Mesenchymal stem cell (in vitro differentiated cells and primary cell): Measurements from ENCODE around the gene GNAO1.

ENCODE experiments used
- DNase-seq: peaks from one replicate; pipeline ENCODE4 v3.0.0-alpha.2; 2013
- H2AFZ ChIP-seq: one replicate; pipeline ENCODE4 v1.6.1; 2013; ENCODE audit warnings: low read depth, mild to moderate bottlenecking, control low read depth, inconsistent platforms, low read length, moderate library complexity
- H2AK5ac ChIP-seq: 2 replicates; pipeline ENCODE4 v1.6.1; 2013; ENCODE audit warnings: low read length, moderate library complexity, mild to moderate bottlenecking, inconsistent platforms; ENCODE audit not compliant: severe bottlenecking
- H2BK120ac ChIP-seq: one replicate; pipeline ENCODE4 v1.6.1; 2013; ENCODE audit warnings: low read depth, mild to moderate bottlenecking, inconsistent platforms, low read length, moderate library complexity
- H2BK12ac ChIP-seq, 2 experiments: one replicate each; pipeline ENCODE4 v1.6.1; 2013; ENCODE audit warnings: inconsistent platforms in 2 of 2, low read length in 2 of 2, mild to moderate bottlenecking in 2 of 2, moderate library complexity in 2 of 2, control low read depth in 1 of 2
- H2BK15ac ChIP-seq: one replicate; pipeline ENCODE4 v1.6.1; 2013; ENCODE audit warnings: mild to moderate bottlenecking, low read depth, inconsistent platforms; ENCODE audit not compliant: poor library complexity, severe bottlenecking
- H2BK5ac ChIP-seq: 2 replicates; pipeline ENCODE4 v1.6.1; 2013; ENCODE audit warnings: low read depth, mild to moderate bottlenecking, low read length, control low read depth, inconsistent platforms; ENCODE audit not compliant: poor library complexity, severe bottlenecking
- H3K14ac ChIP-seq, 2 experiments: one replicate each; pipeline ENCODE4 v1.6.1; 2013; ENCODE audit warnings: inconsistent platforms in 2 of 2, low read length in 2 of 2, control low read depth in 1 of 2, mild to moderate bottlenecking in 1 of 2, moderate library complexity in 1 of 2
- H3K18ac ChIP-seq, 2 experiments: one replicate each; pipeline ENCODE4 v1.6.1; 2013; ENCODE audit warnings: inconsistent platforms in 2 of 2, low read length in 2 of 2, control low read depth in 1 of 2, low read depth in 1 of 2, mild to moderate bottlenecking in 1 of 2
- H3K23ac ChIP-seq, 2 experiments: one replicate each; pipeline ENCODE4 v1.6.1; 2013; ENCODE audit warnings: inconsistent platforms in 2 of 2, low read length in 2 of 2, mild to moderate bottlenecking in 2 of 2, moderate library complexity in 2 of 2, control low read depth in 1 of 2
- H3K27ac ChIP-seq: 2 replicates; pipeline ENCODE4 v1.5.1; 2013; ENCODE audit warnings: mild to moderate bottlenecking, moderate library complexity, low read length, control low read depth, inconsistent platforms; ENCODE audit not compliant: poor library complexity, severe bottlenecking
- H3K27me3 ChIP-seq, 2 experiments: 2 replicates each; pipeline versions ENCODE4 v1.6.1 to v1.7.0; 2013; ENCODE audit warnings: low read length in 2 of 2, mild to moderate bottlenecking in 2 of 2, moderate library complexity in 2 of 2, control low read depth in 1 of 2, inconsistent platforms in 1 of 2; ENCODE audit not compliant: control insufficient read depth in 1 of 2, insufficient read depth in 1 of 2
- H3K36me3 ChIP-seq, 2 experiments: 2 replicates each; pipeline versions ENCODE4 v1.6.1 to v1.7.0; 2013; ENCODE audit warnings: low read length in 2 of 2, control low read depth in 1 of 2, inconsistent platforms in 1 of 2, low read depth in 1 of 2, mild to moderate bottlenecking in 1 of 2; ENCODE audit not compliant: insufficient read depth in 2 of 2, control insufficient read depth in 1 of 2
- H3K4ac ChIP-seq, 2 experiments: one replicate each; pipeline ENCODE4 v1.6.1; 2013; ENCODE audit warnings: inconsistent platforms in 2 of 2, low read length in 2 of 2, mild to moderate bottlenecking in 2 of 2, moderate library complexity in 2 of 2, control low read depth in 1 of 2, low read depth in 1 of 2
- H3K4me1 ChIP-seq: 2 replicates; pipeline ENCODE4 v1.6.1; 2013; ENCODE audit warnings: low read depth, low read length, control low read depth; ENCODE audit not compliant: control insufficient read depth, insufficient read depth
- H3K4me2 ChIP-seq: 2 replicates; pipeline ENCODE4 v1.6.1; 2013; ENCODE audit warnings: low read length, mild to moderate bottlenecking, inconsistent platforms; ENCODE audit not compliant: poor library complexity, severe bottlenecking
- H3K4me3 ChIP-seq, 2 experiments: 2 replicates each; pipeline versions ENCODE4 v1.5.1 to v1.7.0; 2013; ENCODE audit warnings: low read length in 2 of 2, mild to moderate bottlenecking in 2 of 2, control low read depth in 1 of 2, low read depth in 1 of 2; ENCODE audit not compliant: insufficient read depth in 1 of 2
- H3K79me1 ChIP-seq: replicated peaks from 2 replicates; pipeline ENCODE4 v1.6.1; 2013; ENCODE audit warnings: mild to moderate bottlenecking, control low read depth, low read length, inconsistent platforms; ENCODE audit not compliant: poor library complexity, severe bottlenecking
- H3K9ac ChIP-seq: 2 replicates; pipeline ENCODE4 v1.7.0; 2013; ENCODE audit warnings: mild to moderate bottlenecking, low read length, moderate library complexity
- H3K9me3 ChIP-seq: 2 replicates; pipeline ENCODE4 v1.7.0; 2013; ENCODE audit warnings: mild to moderate bottlenecking, low read length; ENCODE audit not compliant: control insufficient read depth
- H4K8ac ChIP-seq: one replicate; pipeline ENCODE4 v1.6.1; 2013; ENCODE audit warnings: inconsistent platforms, mild to moderate bottlenecking, low read length, moderate library complexity
- H4K91ac ChIP-seq: one replicate; pipeline ENCODE4 v1.6.1; 2013; ENCODE audit warnings: mild to moderate bottlenecking, low read length, inconsistent platforms
- WGBS: methylation state at CpG from one replicate; pipeline ENCODE4 v1.1.7; 2013; ENCODE audit warnings: mixed read lengths; 5-methylcytosine and 5-hydroxymethylcytosine counted together

Gene GNAO1

GRCh38 chr16:56337858-56338325 lies 146.6 kb downstream of the GNAO1 start:
- H2BK15ac ChIP-seq, result no peak overlapping the region
- no peak overlapping the region for H3K4me2 ChIP-seq
- no peak for DNase-seq
- H2BK12ac ChIP-seq, result no peak overlapping the region
- no peaks in the 10 kb centered on the region for H3K9me3 ChIP-seq
- H3K36me3 ChIP-seq, result no peaks in the 10 kb centered on the region
- H3K18ac ChIP-seq, result no peak overlapping the region
- H2AK5ac ChIP-seq, result no peak overlapping the region
- H3K4me1 ChIP-seq, result peaks cover 13% of the 10 kb centered on the region
- no peak overlapping the region for H2AFZ ChIP-seq
- H3K4me3 ChIP-seq, result no peak overlapping the region
- H4K8ac ChIP-seq, result no peak overlapping the region
- H3K79me1 ChIP-seq, result no peaks in the 10 kb centered on the region
- H2BK120ac ChIP-seq, result no peak overlapping the region
- 84% methylated on average over 7 of the region's 11 CpGs for WGBS
- no peaks in the 10 kb centered on the region for H3K27me3 ChIP-seq
- no peak overlapping the region for H4K91ac ChIP-seq
- no peak overlapping the region for H3K4ac ChIP-seq
- H2BK5ac ChIP-seq, result no peak overlapping the region
- H3K9ac ChIP-seq, result no peak overlapping the region
- no peak overlapping the region for H3K14ac ChIP-seq
- no peak overlapping the region for H3K23ac ChIP-seq
- no peak overlapping the region for H3K27ac ChIP-seq

- Histone ChIP-seq H3K27ac (no peak overlapping the region), H3K4me2 (no peak overlapping the region), H3K27me3 (no peaks in the 10 kb centered on the region), H3K9ac (no peak overlapping the region), H3K23ac (no peak overlapping the region), H4K91ac (no peak overlapping the region), H2BK15ac (no peak overlapping the region), H3K18ac (no peak overlapping the region), H2BK12ac (no peak overlapping the region), H3K9me3 (no peaks in the 10 kb centered on the region), H3K79me1 (no peaks in the 10 kb centered on the region), H2BK5ac (no peak overlapping the region), H3K36me3 (no peaks in the 10 kb centered on the region), H4K8ac (no peak overlapping the region), H2BK120ac (no peak overlapping the region), H3K4me1 (peaks cover 9% of the 10 kb centered on the region), H2AFZ (no peak overlapping the region), H2AK5ac (no peak overlapping the region), H3K14ac (no peak overlapping the region), H3K4ac (no peak overlapping the region), H3K4me3 (no peak overlapping the region)
- 92% methylated on average over 17 of the region's 17 CpGs for WGBS
- no peak for DNase-seq
Observed at GRCh38 chr16:56338566-56339318, 147.5 kb downstream of the GNAO1 start.

- Histone ChIP-seq H3K4ac (no peak overlapping the region), H4K91ac (no peak overlapping the region), H3K14ac (no peak overlapping the region), H3K18ac (no peak overlapping the region), H3K79me1 (no peaks in the 10 kb centered on the region), H3K4me3 (peak overlapping the region in 1 of 2 experiments; percentile 11), H2BK5ac (no peak overlapping the region), H4K8ac (no peak overlapping the region), H3K36me3 (no peaks in the 10 kb centered on the region), H2AFZ (no peak overlapping the region), H2BK15ac (no peak overlapping the region), H2AK5ac (no peak overlapping the region), H3K4me1 (peaks cover 5% of the 10 kb centered on the region), H3K9ac (no peak overlapping the region), H3K4me2 (no peak overlapping the region), H2BK120ac (no peak overlapping the region), H3K27me3 (no peaks in the 10 kb centered on the region), H2BK12ac (no peak overlapping the region), H3K23ac (no peak overlapping the region), H3K9me3 (no peaks in the 10 kb centered on the region), H3K27ac (no peak overlapping the region)
- 93% methylated on average over 16 of the region's 17 CpGs for WGBS
- no peak for DNase-seq
Observed at GRCh38 chr16:56339431-56340195, 148.3 kb downstream of the GNAO1 start.

GRCh38 chr16:56340416-56340815 lies 149.1 kb downstream of the GNAO1 start:
- H2BK12ac ChIP-seq, result no peak overlapping the region
- H3K27ac ChIP-seq, result no peak overlapping the region
- H4K8ac ChIP-seq, result no peak overlapping the region
- no peak overlapping the region for H2AFZ ChIP-seq
- H3K14ac ChIP-seq, result no peak overlapping the region
- no peak for DNase-seq
- no peak overlapping the region for H2BK5ac ChIP-seq
- no peak overlapping the region for H3K23ac ChIP-seq
- WGBS, result 94% methylated on average over 23 of the region's 23 CpGs
- no peak overlapping the region for H3K4me2 ChIP-seq
- no peak overlapping the region for H3K18ac ChIP-seq
- no peak overlapping the region for H3K9ac ChIP-seq
- H3K79me1 ChIP-seq, result no peaks in the 10 kb centered on the region
- H3K4me3 ChIP-seq, result no peak overlapping the region
- H3K36me3 ChIP-seq, result no peaks in the 10 kb centered on the region
- H2BK15ac ChIP-seq, result no peak overlapping the region
- H3K9me3 ChIP-seq, result no peaks in the 10 kb centered on the region
- no peak overlapping the region for H3K4ac ChIP-seq
- no peak overlapping the region for H2AK5ac ChIP-seq
- peaks cover 2% of the 10 kb centered on the region for H3K4me1 ChIP-seq
- no peak overlapping the region for H4K91ac ChIP-seq
- H3K27me3 ChIP-seq, result no peaks in the 10 kb centered on the region
- H2BK120ac ChIP-seq, result no peak overlapping the region
